ENCODE data around the gene MEIOC. TPM values are rescaled to one million over a fixed set of nuclear protein-coding genes. Genes with fewer than 3 reads are reported as not detected.

MEIOC gene
- total and polyA plus RNA-seq, 7 donors: 0.01 to 0.04 (median 0.03) TPM; not detected in 4

- Histone ChIP-seq H3K4me3 (no peak overlapping the region), H3K36me3 (ENCODE audit: insufficient read depth in 1 of 2, low read depth in 1 of 2) (no peaks in the 10 kb centered on the region), H3K9me3 (no peaks in the 10 kb centered on the region), H3K27me3 (ENCODE audit: insufficient read depth in 3 of 3, low read length in 2 of 3) (peaks cover 0 to 20% (median 0%) of the 10 kb centered on the region in 3 donors), H3K27ac (no peak overlapping the region), H3K4me1 (no peaks in the 10 kb centered on the region)
- WGBS, 3 donors: 84 to 87% (median 86%) methylated on average over 12 of the region's 12 CpGs
- intact Hi-C loops (cut with DNase I): no loop called here
- ATAC-seq: no peak
- DNase-seq: no peak
- TF ChIP-seq CTCF (IDR thresholded peaks at IDR 0.05): no peak
Observed at GRCh38 chr17:44645341-44645740, 10.9 kb upstream of the MEIOC start.

- Histone ChIP-seq H3K4me3 (no peak overlapping the region), H3K27me3 (ENCODE audit: insufficient read depth in 3 of 3, low read length in 2 of 3) (peaks cover 0 to 19% (median 0%) of the 10 kb centered on the region in 3 donors), H3K9me3 (no peaks in the 10 kb centered on the region), H3K27ac (no peak overlapping the region), H3K4me1 (no peaks in the 10 kb centered on the region), H3K36me3 (ENCODE audit: insufficient read depth in 1 of 2, low read depth in 1 of 2) (no peaks in the 10 kb centered on the region)
- DNase-seq (no peak), ATAC-seq (no peak)
- no peak for TF ChIP-seq CTCF (IDR thresholded peaks at IDR 0.05)
- 80 to 86% (median 82%) methylated on average over 4 of the region's 4 CpGs for WGBS, 3 donors
- intact Hi-C loops (cut with DNase I): no loop called here
Observed at GRCh38 chr17:44646280-44646679, 10.0 kb upstream of the MEIOC start.

GRCh38 chr17:44647736-44648135, 8.5 kb upstream of the MEIOC start:
- TF ChIP-seq CTCF (IDR thresholded peaks at IDR 0.05): no peak
- intact Hi-C loops (cut with DNase I): no loop called here
- no peak for ATAC-seq

GRCh38 chr17:44648963-44649362, 7.3 kb upstream of the MEIOC start:
- H3K36me3 ChIP-seq (ENCODE audit: insufficient read depth in 1 of 2, low read depth in 1 of 2): no peaks in the 10 kb centered on the region
- intact Hi-C loops (cut with DNase I): no loop called here
- 65 to 72% (median 67%) methylated on average over 2 of the region's 2 CpGs for WGBS, 3 donors
- no peak for ATAC-seq
- H3K27me3 ChIP-seq (ENCODE audit: insufficient read depth in 3 of 3, low read length in 2 of 3): peaks cover 0 to 9% (median 0%) of the 10 kb centered on the region in 3 donors
- DNase-seq: no peak
- H3K4me1 ChIP-seq: no peaks in the 10 kb centered on the region
- no peaks in the 10 kb centered on the region for H3K9me3 ChIP-seq
- no peak overlapping the region for H3K27ac ChIP-seq
- H3K4me3 ChIP-seq: no peak overlapping the region
- no peak for TF ChIP-seq CTCF (IDR thresholded peaks at IDR 0.05)

More at GRCh38 chr17:44647736-44648135, 8.5 kb upstream of the MEIOC start:
- H3K27ac ChIP-seq: no peak overlapping the region
- H3K4me3 ChIP-seq: no peak overlapping the region
- H3K36me3 ChIP-seq (ENCODE audit: insufficient read depth in 1 of 2, low read depth in 1 of 2): no peaks in the 10 kb centered on the region
- no peak for DNase-seq
- no peaks in the 10 kb centered on the region for H3K4me1 ChIP-seq
- H3K27me3 ChIP-seq (ENCODE audit: insufficient read depth in 3 of 3, low read length in 2 of 3): peaks cover 0 to 11% (median 0%) of the 10 kb centered on the region in 3 donors
- H3K9me3 ChIP-seq: no peaks in the 10 kb centered on the region

- intact Hi-C loops (cut with DNase I): no loop called here
- DNase-seq (no peak), ATAC-seq (no peak)
- H3K36me3 ChIP-seq (ENCODE audit: insufficient read depth in 1 of 2, low read depth in 1 of 2): no peaks in the 10 kb centered on the region
- H3K27me3 ChIP-seq (ENCODE audit: insufficient read depth in 3 of 3, low read length in 2 of 3): peaks cover 0 to 19% (median 12%) of the 10 kb centered on the region in 3 donors
- no peak overlapping the region for H3K27ac ChIP-seq
- H3K9me3 ChIP-seq: no peaks in the 10 kb centered on the region
- no peak overlapping the region for H3K4me3 ChIP-seq
- H3K4me1 ChIP-seq: no peaks in the 10 kb centered on the region
- no peak for TF ChIP-seq CTCF (IDR thresholded peaks at IDR 0.05)
- WGBS, 3 donors: 76 to 78% (median 78%) methylated on average over 5 of the region's 5 CpGs
Observed at GRCh38 chr17:44651228-44651627, 5.0 kb upstream of the MEIOC start.

Data from psoas muscle (tissue), 8 donors.